Lower leg skin (tissue), 3 donors: Measurements from ENCODE around the gene RNF207.

Experiments
- CTCF ChIP-seq, 3 donors: fragments of 450-650 bp; IDR thresholded peaks; one replicate each; pipeline ENCODE4 v1.5.1; 2016; ENCODE audit warnings: antibody characterized with exemption in 3 of 3, mild to moderate bottlenecking in 3 of 3, moderate library complexity in 2 of 3
- POLR2A ChIP-seq, 2 donors: fragments of 450-650 bp; IDR thresholded peaks; one replicate each; pipeline ENCODE4 v1.6.1; 2016 to 2017; ENCODE audit warnings: antibody characterized with exemption in 2 of 2, mild to moderate bottlenecking in 1 of 2, moderate library complexity in 1 of 2

- TF ChIP-seq CTCF (IDR thresholded peaks at IDR 0.05) (no peak), POLR2A (IDR thresholded peaks at IDR 0.05) (no peak)
Observed at GRCh38 chr1:6158181-6158580, 47.7 kb upstream of the RNF207 start.
